Measurements from ENCODE around the gene C11orf98. TPM values are rescaled to one million over a fixed set of nuclear protein-coding genes. Genes with fewer than 3 reads are reported as not detected.
"Not testable (repeated sequence)": the region's sequence is repeated elsewhere in the genome, so short reads cannot be mapped to it uniquely, and the experiment has no call there.

C11orf98 gene
- total and polyA plus RNA-seq, 5 donors from 2014 or later: 30.5 to 149 (median 127) TPM

DNA sequence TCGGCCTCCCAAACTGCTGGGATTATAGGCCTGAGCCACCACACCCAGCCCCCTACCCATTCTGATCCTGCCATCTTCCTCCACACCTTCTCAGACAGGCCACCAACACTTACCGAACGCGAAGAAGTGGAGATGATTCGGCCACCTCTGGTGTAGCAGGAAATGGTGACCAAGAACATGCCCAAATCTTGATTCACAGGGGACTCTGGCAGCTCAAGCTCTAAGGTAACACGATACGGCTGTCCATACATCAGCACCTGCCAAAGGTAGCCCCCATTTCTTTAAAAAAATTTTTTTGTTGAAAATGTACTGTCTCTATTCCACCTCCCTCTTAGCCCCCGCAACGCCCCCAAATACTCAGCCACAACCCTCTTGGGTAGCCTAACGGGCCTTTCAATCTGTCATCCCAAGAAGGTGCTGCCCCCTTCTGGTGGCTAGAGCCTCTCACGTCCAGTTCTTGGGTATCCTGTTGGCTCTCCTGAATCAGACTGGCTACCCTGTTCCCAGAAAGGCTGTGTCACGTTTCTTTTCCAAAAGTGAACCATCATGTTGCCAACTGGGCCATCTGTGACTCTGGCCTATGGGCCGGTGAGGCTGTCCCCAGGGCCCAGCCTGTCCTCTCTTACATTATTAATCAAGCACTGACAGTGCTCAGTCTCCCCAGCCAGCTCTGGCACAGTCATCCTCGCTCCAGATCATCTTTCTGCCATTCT lies 29.6 kb upstream of the C11orf98 start:
- H3K9me3 Mint-ChIP-seq: no peaks in the 10 kb centered on the region

GRCh38 chr11:62693624-62694023 lies 28.6 kb upstream of the C11orf98 start:
- not testable (repeated sequence) for H3K36me3 ChIP-seq (ENCODE audit: control insufficient read depth, insufficient read depth, low read length); H3K9me3 Mint-ChIP-seq; H3K27ac ChIP-seq (ENCODE audit: insufficient read depth, low read length, poor library complexity, severe bottlenecking); H3K4me1 ChIP-seq (ENCODE audit: control insufficient read depth, insufficient read depth, low read length, poor library complexity, severe bottlenecking); H3K4me3 ChIP-seq (ENCODE audit: low read depth, low read length); H3K4me1 Mint-ChIP-seq; H3K9me3 ChIP-seq (ENCODE audit: control insufficient read depth in 2 of 2, low read length in 2 of 2); H3K27me3 Mint-ChIP-seq; H3K4me3 Mint-ChIP-seq; DNase-seq; H3K27me3 ChIP-seq (ENCODE audit: control insufficient read depth, insufficient read depth, low read length); ATAC-seq (ENCODE audit: low read depth in 2 of 2); H3K27ac Mint-ChIP-seq
- H3K36me3 Mint-ChIP-seq: peaks cover 16% of the 10 kb centered on the region

More for the DNA sequence above, 29.6 kb upstream of the C11orf98 start:
- peaks cover 15% of the 10 kb centered on the region for H3K36me3 Mint-ChIP-seq
- peaks cover 3% of the 10 kb centered on the region for H3K27me3 Mint-ChIP-seq
- H3K4me1 ChIP-seq (ENCODE audit: control insufficient read depth, insufficient read depth, low read length, poor library complexity, severe bottlenecking): no peaks in the 10 kb centered on the region
- no peak overlapping the region for H3K4me3 ChIP-seq (ENCODE audit: low read depth, low read length)
- H3K27ac ChIP-seq (ENCODE audit: insufficient read depth, low read length, poor library complexity, severe bottlenecking): no peak overlapping the region
- peak; percentile 72 to 75 for ATAC-seq (ENCODE audit: low read depth in 2 of 2)
- peak; percentile 63 to 85 (median 75) for DNase-seq
- peak overlapping the region in 1 of 4 donors; percentile 34 for H3K4me3 Mint-ChIP-seq
- H3K4me1 Mint-ChIP-seq: peaks cover 0 to 8% (median 7%) of the 10 kb centered on the region in 4 donors
- H3K27ac Mint-ChIP-seq: peak overlapping the region in 1 of 3 donors; percentile 52
- no peaks in the 10 kb centered on the region for H3K9me3 ChIP-seq (ENCODE audit: control insufficient read depth in 2 of 2, low read length in 2 of 2)
- H3K36me3 ChIP-seq (ENCODE audit: control insufficient read depth, insufficient read depth, low read length): no peaks in the 10 kb centered on the region
- no peaks in the 10 kb centered on the region for H3K27me3 ChIP-seq (ENCODE audit: control insufficient read depth, insufficient read depth, low read length)

- H3K9me3 Mint-ChIP-seq: no peaks in the 10 kb centered on the region
- H3K27ac Mint-ChIP-seq: no peak within 1 kb of the TSS
- no peak within 1 kb of the TSS for H3K4me3 ChIP-seq (ENCODE audit: low read depth, low read length)
- DNase-seq: no peak
- no peaks in the 10 kb centered on the region for H3K9me3 ChIP-seq (ENCODE audit: control insufficient read depth in 2 of 2, low read length in 2 of 2)
- no peaks in the 10 kb centered on the region for H3K36me3 ChIP-seq (ENCODE audit: control insufficient read depth, insufficient read depth, low read length)
- no peak for ATAC-seq (ENCODE audit: low read depth in 2 of 2)
- H3K4me1 ChIP-seq (ENCODE audit: control insufficient read depth, insufficient read depth, low read length, poor library complexity, severe bottlenecking): no peaks in the 10 kb centered on the region
- H3K4me1 Mint-ChIP-seq: peaks cover 0 to 3% (median 3%) of the 10 kb centered on the region in 4 donors
- no peak within 1 kb of the TSS for H3K4me3 Mint-ChIP-seq
- H3K27me3 ChIP-seq (ENCODE audit: control insufficient read depth, insufficient read depth, low read length): peaks cover 2% of the 10 kb centered on the region
- peaks cover 4% of the 10 kb centered on the region for H3K27me3 Mint-ChIP-seq
- no peak within 1 kb of the TSS for H3K27ac ChIP-seq (ENCODE audit: insufficient read depth, low read length, poor library complexity, severe bottlenecking)
- H3K36me3 Mint-ChIP-seq: peaks cover 15% of the 10 kb centered on the region
These were observed 24.6 kb upstream of the C11orf98 start, which contains the start of gene LRRN4CL for GRCh38 chr11:62689421-62690183. Gene LRRN4CL (minus strand): TSS chr11:62689530. CDS start chr11:62688508, 1,022 bp downstream.

DNA sequence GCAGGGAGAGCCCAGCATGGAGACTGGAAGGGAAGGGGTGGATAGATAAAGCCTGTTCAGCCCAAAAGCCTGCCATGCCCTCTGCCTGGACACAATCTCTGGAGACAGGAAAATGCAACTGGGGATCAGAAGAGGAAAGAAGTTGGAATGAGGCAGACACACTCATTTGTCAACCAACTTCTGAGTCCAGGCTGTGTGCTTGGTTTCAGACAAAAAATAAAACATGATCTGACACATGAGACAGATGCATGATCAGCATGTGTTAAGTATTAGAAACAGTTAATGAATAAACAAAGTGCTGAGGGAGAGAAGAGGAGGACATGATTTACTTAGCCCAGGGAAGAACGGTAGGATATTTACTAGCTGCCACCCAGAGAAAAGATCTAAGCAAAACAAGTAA lies 23.5 kb upstream of the C11orf98 start:
- Histone ChIP-seq H3K9me3 (ENCODE audit: control insufficient read depth in 2 of 2, low read length in 2 of 2) (no peaks in the 10 kb centered on the region), H3K36me3 (ENCODE audit: control insufficient read depth, insufficient read depth, low read length) (no peaks in the 10 kb centered on the region), H3K27ac (ENCODE audit: insufficient read depth, low read length, poor library complexity, severe bottlenecking) (no peak overlapping the region), H3K4me3 (ENCODE audit: low read depth, low read length) (no peak overlapping the region), H3K4me1 (ENCODE audit: control insufficient read depth, insufficient read depth, low read length, poor library complexity, severe bottlenecking) (no peaks in the 10 kb centered on the region), H3K27me3 (ENCODE audit: control insufficient read depth, insufficient read depth, low read length) (peaks cover 2% of the 10 kb centered on the region)
- H3K27ac Mint-ChIP-seq: no peak overlapping the region
- peaks cover 4% of the 10 kb centered on the region for H3K27me3 Mint-ChIP-seq
- no peak overlapping the region for H3K4me3 Mint-ChIP-seq
- no peak for DNase-seq
- peaks cover 13% of the 10 kb centered on the region for H3K36me3 Mint-ChIP-seq
- peaks cover 0 to 3% (median 0%) of the 10 kb centered on the region in 4 donors for H3K4me1 Mint-ChIP-seq
- no peak for ATAC-seq (ENCODE audit: low read depth in 2 of 2)
- no peaks in the 10 kb centered on the region for H3K9me3 Mint-ChIP-seq

DNA sequence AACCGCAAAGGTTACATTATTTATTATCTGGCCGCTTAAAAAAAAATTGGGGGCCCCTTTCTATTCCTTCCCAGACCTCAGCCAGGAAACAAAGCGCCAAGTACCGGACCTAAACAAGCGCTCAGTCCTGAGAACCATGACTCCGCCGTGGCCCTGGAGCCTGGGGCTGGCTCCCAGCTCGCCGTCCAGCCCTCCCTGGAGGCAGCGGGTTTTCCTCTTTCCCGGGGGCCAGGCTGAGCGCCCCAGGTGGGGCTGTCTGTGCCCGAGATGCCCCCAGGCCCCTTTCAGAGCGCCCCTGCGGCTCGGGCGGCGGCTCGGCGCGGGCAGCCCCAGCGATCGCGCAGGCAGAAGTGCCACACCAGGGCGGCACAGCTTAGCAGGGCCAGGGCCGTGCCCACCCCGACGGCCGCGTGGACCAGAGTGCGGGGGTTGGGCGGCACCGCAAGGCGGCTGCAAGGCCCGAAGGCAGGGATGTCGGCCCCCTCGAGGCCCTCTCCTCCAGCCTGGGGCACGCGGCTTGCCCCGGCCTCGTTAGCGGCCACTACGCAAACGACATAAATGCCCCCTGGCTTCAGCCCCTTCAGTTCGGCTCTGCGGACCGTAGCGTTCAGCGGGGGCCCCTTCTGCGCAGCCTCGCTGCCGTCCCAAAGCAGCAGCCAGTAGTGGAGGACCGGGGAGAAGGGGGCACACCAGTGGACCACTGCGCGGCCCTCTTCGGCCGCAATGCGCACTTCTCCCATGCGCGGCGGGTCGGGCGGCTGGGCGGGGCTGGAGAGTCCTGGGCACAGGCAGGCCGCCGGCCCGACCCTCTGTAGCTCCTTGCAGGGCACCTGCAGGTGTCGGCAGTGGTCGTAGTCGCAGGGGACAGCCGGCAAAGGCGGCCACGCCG lies 22.7 kb upstream of the C11orf98 start:
- ATAC-seq (ENCODE audit: low read depth in 2 of 2) (no peak), DNase-seq (no peak)
- Mint-ChIP-seq H3K9me3 (no peaks in the 10 kb centered on the region), H3K27me3 (peaks cover 4% of the 10 kb centered on the region), H3K4me3 (no peak overlapping the region), H3K27ac (no peak overlapping the region), H3K4me1 (peaks cover 0 to 3% (median 0%) of the 10 kb centered on the region in 4 donors), H3K36me3 (peaks cover 11% of the 10 kb centered on the region)
- no peaks in the 10 kb centered on the region for H3K4me1 ChIP-seq (ENCODE audit: control insufficient read depth, insufficient read depth, low read length, poor library complexity, severe bottlenecking)
- H3K9me3 ChIP-seq (ENCODE audit: control insufficient read depth in 2 of 2, low read length in 2 of 2): no peaks in the 10 kb centered on the region
- peaks cover 2% of the 10 kb centered on the region for H3K27me3 ChIP-seq (ENCODE audit: control insufficient read depth, insufficient read depth, low read length)
- no peak overlapping the region for H3K27ac ChIP-seq (ENCODE audit: insufficient read depth, low read length, poor library complexity, severe bottlenecking)
- H3K36me3 ChIP-seq (ENCODE audit: control insufficient read depth, insufficient read depth, low read length): no peaks in the 10 kb centered on the region
- H3K4me3 ChIP-seq (ENCODE audit: low read depth, low read length): no peak overlapping the region

DNA sequence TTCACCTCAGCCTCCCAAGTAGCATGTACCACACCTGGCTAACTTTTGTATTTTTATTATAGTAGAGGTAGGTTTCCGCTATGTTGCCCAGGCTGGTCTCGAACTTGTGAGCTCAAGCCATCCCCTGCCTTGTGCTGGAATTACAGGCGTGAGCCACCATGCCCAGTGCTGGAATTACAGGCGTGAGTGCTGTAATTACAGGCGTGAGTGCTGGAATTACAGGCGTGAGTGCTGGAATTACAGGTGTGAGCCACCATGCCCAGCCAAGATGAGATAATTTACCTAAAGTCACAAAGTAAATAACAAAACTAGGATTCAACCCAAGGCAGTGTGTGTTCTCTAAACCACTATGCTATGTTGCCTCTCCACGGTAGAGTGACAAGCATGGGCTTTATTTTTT lies 17.5 kb upstream of the C11orf98 start:
- Histone ChIP-seq H3K27me3 (ENCODE audit: control insufficient read depth, insufficient read depth, low read length) (peaks cover 2% of the 10 kb centered on the region), H3K9me3 (ENCODE audit: control insufficient read depth in 2 of 2, low read length in 2 of 2) (no peaks in the 10 kb centered on the region), H3K36me3 (ENCODE audit: control insufficient read depth, insufficient read depth, low read length) (peaks cover 3% of the 10 kb centered on the region), H3K4me1 (ENCODE audit: control insufficient read depth, insufficient read depth, low read length, poor library complexity, severe bottlenecking) (peaks cover 16% of the 10 kb centered on the region), H3K4me3 (ENCODE audit: low read depth, low read length) (no peak overlapping the region), H3K27ac (ENCODE audit: insufficient read depth, low read length, poor library complexity, severe bottlenecking) (no peak overlapping the region)
- peaks cover 5 to 26% (median 18%) of the 10 kb centered on the region in 4 donors for H3K4me1 Mint-ChIP-seq
- H3K9me3 Mint-ChIP-seq: no peaks in the 10 kb centered on the region
- DNase-seq: no peak
- ATAC-seq (ENCODE audit: low read depth in 2 of 2): no peak
- H3K4me3 Mint-ChIP-seq: no peak overlapping the region
- no peak overlapping the region for H3K27ac Mint-ChIP-seq
- H3K36me3 Mint-ChIP-seq: peaks cover 5% of the 10 kb centered on the region
- no peaks in the 10 kb centered on the region for H3K27me3 Mint-ChIP-seq

DNA sequence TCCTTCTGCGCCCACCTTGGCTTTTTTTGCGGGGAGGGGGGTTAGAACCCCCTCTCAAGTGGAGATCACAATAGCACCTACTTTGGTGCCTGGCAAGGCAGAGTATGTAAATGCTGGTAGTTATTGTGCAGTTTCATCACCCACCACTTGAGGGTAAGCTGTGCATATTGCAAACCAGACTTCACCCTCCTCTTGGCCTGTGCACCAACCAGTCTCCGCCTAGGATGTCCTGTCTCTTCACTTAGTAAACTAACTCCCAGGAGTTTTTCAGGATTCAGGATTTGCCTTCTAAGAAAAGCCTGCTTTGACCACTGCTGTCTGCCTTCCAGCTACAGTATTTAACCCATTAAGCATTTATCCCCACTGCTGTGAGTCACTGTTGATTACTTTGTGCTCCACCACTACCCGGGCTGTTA lies 15.8 kb upstream of the C11orf98 start:
- Mint-ChIP-seq H3K27ac (peak overlapping the region in 2 of 3 donors; percentile 52 to 83), H3K4me3 (peak overlapping the region; percentile 64 to 91 (median 88)), H3K27me3 (no peaks in the 10 kb centered on the region), H3K36me3 (peaks cover 15% of the 10 kb centered on the region), H3K9me3 (no peaks in the 10 kb centered on the region), H3K4me1 (peaks cover 5 to 33% (median 24%) of the 10 kb centered on the region in 4 donors)
- Histone ChIP-seq H3K4me1 (ENCODE audit: control insufficient read depth, insufficient read depth, low read length, poor library complexity, severe bottlenecking) (peaks cover 29% of the 10 kb centered on the region), H3K27me3 (ENCODE audit: control insufficient read depth, insufficient read depth, low read length) (no peaks in the 10 kb centered on the region), H3K4me3 (ENCODE audit: low read depth, low read length) (no peak overlapping the region), H3K9me3 (ENCODE audit: control insufficient read depth in 2 of 2, low read length in 2 of 2) (no peaks in the 10 kb centered on the region), H3K27ac (ENCODE audit: insufficient read depth, low read length, poor library complexity, severe bottlenecking) (peak overlapping the region; percentile 33), H3K36me3 (ENCODE audit: control insufficient read depth, insufficient read depth, low read length) (peaks cover 18% of the 10 kb centered on the region)
- ATAC-seq (ENCODE audit: low read depth in 2 of 2) (peak; percentile 74 to 76), DNase-seq (peak in 2 of 3 donors; percentile 58 to 77)

Measured in CD4-positive, CD25-positive, alpha-beta regulatory T cell (primary cell).